ENCODE measurements around the gene PCDHA1. TPM values are rescaled to one million over a fixed set of nuclear protein-coding genes. Genes with fewer than 3 reads are reported as not detected.

PCDHA1 gene
- total and polyA plus RNA-seq, 2 experiments from 2014 or later, result 0.81 to 1.6 TPM

GRCh38 chr5:141003031-141003430 is 217.1 kb downstream of the PCDHA1 start:
- Mint-ChIP-seq H3K4me1 (peaks cover 63% of the 10 kb centered on the region), H3K9me3 (no peaks in the 10 kb centered on the region), H3K27ac (peak overlapping the region; percentile 99), H3K4me3 (no peak overlapping the region), H3K27me3 (ENCODE audit: insufficient read depth, low read depth, poor library complexity) (peaks cover 2% of the 10 kb centered on the region), H3K36me3 (ENCODE audit: low read depth) (peaks cover 7% of the 10 kb centered on the region; the same call in 2 of the 3 replicates)
- Histone ChIP-seq H2AFZ (no peak overlapping the region), H3K36me3 (ENCODE audit: insufficient read depth) (no peaks in the 10 kb centered on the region), H3K27ac (ENCODE audit: low read depth) (peak overlapping the region; percentile 86), H3K4me3 (peak overlapping the region; percentile 55; the same call in 1 of the 2 replicates), H3K27me3 (ENCODE audit: insufficient read depth) (no peaks in the 10 kb centered on the region), H4K20me1 (replicated peaks; ENCODE audit: insufficient read depth) (no peaks in the 10 kb centered on the region), H3K9me2 (ENCODE audit: insufficient read depth) (no peaks in the 10 kb centered on the region), H3K4me1 (ENCODE audit: insufficient read depth) (peaks cover 58% of the 10 kb centered on the region), H3K4me2 (peak overlapping the region; percentile 53), H3K79me2 (replicated peaks; ENCODE audit: insufficient read depth) (no peaks in the 10 kb centered on the region), H3F3A (replicated peaks; ENCODE audit: low read depth) (no peaks in the 10 kb centered on the region; the same call in 1 of the 2 replicates)
- ATAC-seq (no peak), DNase-seq (ENCODE audit: low spot score) (no peak)
- no peak for TF ChIP-seq STAT1 (IDR thresholded peaks at IDR 0.05; ENCODE audit: unreplicated experiment)
- TF ChIP-seq EZH2 (IDR thresholded peaks at IDR 0.05; ENCODE audit: low read depth, unreplicated experiment), result no peak
- TF ChIP-seq CREB1 (CRISPR knock-in tag; IDR thresholded peaks at IDR 0.05; ENCODE audit: low read depth), result no peak
- no peak for TF ChIP-seq NANOG (IDR thresholded peaks at IDR 0.05; ENCODE audit: borderline replicate concordance)
- no peak for TF ChIP-seq JUNB (IDR thresholded peaks at IDR 0.05; ENCODE audit: unreplicated experiment)
- TF ChIP-seq EZH2phosphoT487 (IDR thresholded peaks at IDR 0.05; ENCODE audit: unreplicated experiment), result no peak
- no peak for TF ChIP-seq ZNF462 (CRISPR knock-in tag; IDR thresholded peaks at IDR 0.05)
- no peak for TF ChIP-seq ZNF331 (CRISPR knock-in tag; IDR thresholded peaks at IDR 0.05; ENCODE audit: low read depth)
- no peak for TF ChIP-seq REST (IDR thresholded peaks at IDR 0.05; ENCODE audit: unreplicated experiment)
- TF ChIP-seq ETS1 (IDR thresholded peaks at IDR 0.05), result no peak
- TF ChIP-seq CTCF (conservative IDR thresholded peaks at IDR 0.05; ENCODE audit: low read depth in 2 of 2), result no peak
- no peak for TF ChIP-seq POLR2AphosphoS5 (IDR thresholded peaks at IDR 0.05; ENCODE audit: low read depth)
- no peak for TF ChIP-seq ZNF114 (CRISPR knock-in tag; IDR thresholded peaks at IDR 0.05)
